Activated CD8-positive, alpha-beta T cell treated with anti-CD3 and anti-CD28 coated beads, Interleukin-2, amount 10 ng/mL, durations not matched to agents 7 days and 5 days (primary cell): ENCODE results near the gene GPX2. TPM values are rescaled to one million over a fixed set of nuclear protein-coding genes. Genes with fewer than 3 reads are reported as not detected.
A peak's percentile ranks its signal among the peaks of the same experiment; 100 is the strongest.

ENCODE experiments used
- ATAC-seq: fragments of 150-1000 bp; cut with Tn5 transposase; one replicate; pipeline ENCODE4 v1.10.0; 2021; ENCODE audit warnings: moderate library complexity
- CTCF ChIA-PET: fragments of 350-600 bp; sonication (Branson Sonifier 250); formaldehyde crosslinking; loops from one replicate; lab custom pipeline; 2021; ENCODE audit warnings: antibody characterized with exemption; lab: Charles Lee
- POLR2A ChIA-PET: fragments of 350-600 bp; sonication (Branson Sonifier 250); formaldehyde crosslinking; loops from one replicate; lab custom pipeline; 2021; ENCODE audit warnings: antibody characterized with exemption; lab: Charles Lee
- DNase-seq: peaks from one replicate; pipeline ENCODE4 v3.0.0-alpha.2; 2020
- H3K27ac Mint-ChIP-seq: one replicate; pipeline ENCODE4 v1.8.0; 2021; ENCODE audit warnings: mild to moderate bottlenecking, mixed read lengths
- H3K27me3 Mint-ChIP-seq: one replicate; pipeline ENCODE4 v1.8.0; 2021; ENCODE audit warnings: low read depth, mixed read lengths
- H3K36me3 Mint-ChIP-seq: one replicate; pipeline ENCODE4 v1.8.0; 2021; ENCODE audit warnings: low read depth, mixed read lengths
- H3K4me1 Mint-ChIP-seq: one replicate; pipeline ENCODE4 v1.8.0; 2021; ENCODE audit warnings: low read depth, mixed read lengths
- H3K4me3 Mint-ChIP-seq: one replicate; pipeline ENCODE4 v1.8.0; 2021; ENCODE audit warnings: mild to moderate bottlenecking, mixed read lengths
- H3K9me3 Mint-ChIP-seq: one replicate; pipeline ENCODE4 v1.8.0; 2022; ENCODE audit warnings: mixed read lengths; ENCODE audit not compliant: insufficient read depth
- total RNA-seq, 2 experiments: library from RNA; stranded (reverse); gene quantifications; one replicate each; pipeline ENCODE4 v1.2.3, GENCODE V29; 2021

Gene GPX2
- not detected for total RNA-seq

DNA sequence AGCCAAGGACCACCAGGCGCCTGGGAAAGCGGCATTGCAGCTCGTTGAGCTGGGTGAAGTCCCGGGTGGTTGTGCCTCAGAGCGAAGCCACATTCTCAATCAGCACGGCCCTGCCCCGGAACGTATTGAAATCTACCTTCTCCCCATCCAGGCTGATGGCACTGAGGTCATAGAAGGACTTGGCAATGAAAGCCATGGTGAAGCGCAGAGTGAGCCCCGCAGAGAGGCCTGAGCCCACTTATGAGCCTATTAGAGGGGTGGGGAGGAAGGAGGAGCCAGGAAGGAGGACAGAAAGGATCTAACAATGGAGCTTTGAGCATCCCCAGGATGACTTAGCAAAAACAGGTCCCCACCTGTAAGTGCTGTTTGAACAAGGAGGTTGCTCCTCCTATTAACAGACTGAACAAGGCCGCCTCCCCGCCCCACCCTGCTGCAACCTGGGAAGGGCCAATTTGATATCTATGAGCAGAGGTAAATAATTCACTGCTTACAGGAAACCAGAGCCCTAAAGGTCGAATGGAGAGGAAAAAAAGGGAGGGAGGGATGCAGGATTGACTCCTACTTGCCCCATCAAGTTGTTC, at the start of gene GPX2:
Gene GPX2, minus strand, starts transcription at position 215 of the 581 bp plus-strand sequence. Its CDS starts 19 bp downstream, at position 196.
- H3K4me1 Mint-ChIP-seq: peaks cover 34% of the 10 kb centered on the region
- no peak within 1 kb of the TSS for H3K4me3 Mint-ChIP-seq
- no peaks in the 10 kb centered on the region for H3K27me3 Mint-ChIP-seq
- no peak for ATAC-seq
- POLR2A ChIA-PET: no interaction called here
- no peak for DNase-seq
- H3K36me3 Mint-ChIP-seq: peaks cover 33% of the 10 kb centered on the region
- peak within 1 kb of the TSS; percentile 39 for H3K27ac Mint-ChIP-seq
- CTCF ChIA-PET: interaction anchor here (2.0 kb wide), 1 partner anchor 51 kb away, joined by 6 read pairs; no protein-coding TSS in a partner anchor
- no peaks in the 10 kb centered on the region for H3K9me3 Mint-ChIP-seq

DNA sequence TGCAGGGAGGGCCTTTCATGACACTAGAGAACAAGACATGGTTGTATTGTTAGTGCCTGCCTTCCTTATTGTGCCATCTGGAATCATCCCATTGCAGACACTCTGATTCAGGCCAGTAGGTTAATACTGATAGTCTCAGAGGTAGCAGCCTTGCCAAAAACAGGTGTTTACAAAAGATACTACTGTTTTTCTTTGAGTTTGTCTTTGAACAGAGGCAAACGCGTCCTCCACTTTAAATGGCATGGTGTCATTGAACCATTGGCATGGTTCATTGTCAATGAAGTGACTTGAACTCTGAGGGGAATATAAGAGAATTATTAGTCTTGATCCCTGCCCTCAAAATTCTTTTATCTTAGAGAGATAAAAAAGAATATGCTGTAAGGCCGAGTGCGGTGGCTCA, 48.4 kb upstream of the GPX2 start:
- peaks cover 27% of the 10 kb centered on the region for H3K36me3 Mint-ChIP-seq
- H3K27me3 Mint-ChIP-seq: peaks cover 1% of the 10 kb centered on the region
- H3K4me3 Mint-ChIP-seq: no peak overlapping the region
- POLR2A ChIA-PET: interaction anchor here (1.0 kb wide), 1 partner anchor 8 kb away, joined by 4 read pairs; no protein-coding TSS in a partner anchor
- ATAC-seq (no peak), DNase-seq (no peak)
- no peaks in the 10 kb centered on the region for H3K9me3 Mint-ChIP-seq
- H3K27ac Mint-ChIP-seq: no peak overlapping the region
- H3K4me1 Mint-ChIP-seq: peaks cover 54% of the 10 kb centered on the region
- CTCF ChIA-PET: interaction anchor here (1.5 to 5.7 kb wide), 4 partner anchors 10 to 30 kb away, joined by 3 to 47 read pairs (median 6); no protein-coding TSS in a partner anchor

DNA sequence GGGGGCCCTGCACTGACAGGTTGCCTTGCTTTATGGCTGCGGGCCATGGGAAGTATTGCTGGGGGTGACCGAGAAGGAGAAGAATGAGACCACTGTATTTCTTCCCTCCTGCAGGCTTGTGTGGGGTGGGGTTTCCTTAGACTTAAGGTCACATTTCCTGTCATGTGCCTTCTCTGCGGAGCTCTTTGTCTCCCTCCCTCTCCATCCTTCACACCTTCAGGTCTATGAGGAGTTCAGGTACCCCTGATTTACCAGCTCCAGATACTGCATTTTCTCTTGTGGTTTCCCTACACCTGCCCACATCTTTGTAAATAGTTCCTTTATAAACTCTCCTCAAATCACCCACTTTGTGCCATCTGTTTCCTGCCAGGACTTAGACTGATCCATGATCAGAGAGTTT, 47.8 kb upstream of the GPX2 start:
- H3K27me3 Mint-ChIP-seq: peaks cover 3% of the 10 kb centered on the region
- ATAC-seq (no peak), DNase-seq (peak; percentile 47)
- peaks cover 27% of the 10 kb centered on the region for H3K36me3 Mint-ChIP-seq
- CTCF ChIA-PET: interaction anchor here (0.8 to 5.7 kb wide), 5 partner anchors 8 to 197 kb away, joined by 3 to 47 read pairs (median 3); no protein-coding TSS in a partner anchor
- peak overlapping the region; percentile 77 for H3K27ac Mint-ChIP-seq
- peaks cover 55% of the 10 kb centered on the region for H3K4me1 Mint-ChIP-seq
- POLR2A ChIA-PET: interaction anchor here (1.0 kb wide), 1 partner anchor 8 kb away, joined by 4 read pairs; no protein-coding TSS in a partner anchor
- H3K9me3 Mint-ChIP-seq: no peaks in the 10 kb centered on the region
- no peak overlapping the region for H3K4me3 Mint-ChIP-seq

DNA sequence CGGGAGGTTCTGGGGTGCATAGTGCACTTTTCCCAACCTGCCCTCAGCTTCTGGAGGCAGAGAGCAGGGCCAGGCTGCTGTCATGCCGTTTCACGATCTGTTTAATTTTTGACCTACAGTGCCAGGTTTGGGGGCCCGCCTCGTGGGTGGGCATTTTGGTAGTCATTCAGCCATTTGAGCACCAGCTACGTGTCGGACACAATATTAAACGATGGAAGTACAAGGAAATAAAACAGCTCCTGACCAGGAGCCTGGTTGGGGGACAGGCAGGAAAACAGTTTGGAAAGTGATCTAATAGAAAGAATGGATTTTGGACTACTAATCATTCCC, 44.9 kb upstream of the GPX2 start:
- POLR2A ChIA-PET: interaction anchor here (0.6 to 1.5 kb wide), 3 partner anchors 32 to 111 kb away, joined by 3 to 5 read pairs (median 3); no protein-coding TSS in a partner anchor
- DNase-seq: no peak
- CTCF ChIA-PET: interaction anchor here (1.0 to 5.7 kb wide), 10 partner anchors 10 to 177 kb away, joined by 3 to 47 read pairs (median 4); partner anchors contain the start of gene MAX
- ATAC-seq: no peak
- Mint-ChIP-seq H3K27ac (peak overlapping the region; percentile 96), H3K36me3 (peaks cover 23% of the 10 kb centered on the region), H3K4me1 (peaks cover 55% of the 10 kb centered on the region), H3K4me3 (peak overlapping the region; percentile 97), H3K9me3 (no peaks in the 10 kb centered on the region), H3K27me3 (peaks cover 16% of the 10 kb centered on the region)

DNA sequence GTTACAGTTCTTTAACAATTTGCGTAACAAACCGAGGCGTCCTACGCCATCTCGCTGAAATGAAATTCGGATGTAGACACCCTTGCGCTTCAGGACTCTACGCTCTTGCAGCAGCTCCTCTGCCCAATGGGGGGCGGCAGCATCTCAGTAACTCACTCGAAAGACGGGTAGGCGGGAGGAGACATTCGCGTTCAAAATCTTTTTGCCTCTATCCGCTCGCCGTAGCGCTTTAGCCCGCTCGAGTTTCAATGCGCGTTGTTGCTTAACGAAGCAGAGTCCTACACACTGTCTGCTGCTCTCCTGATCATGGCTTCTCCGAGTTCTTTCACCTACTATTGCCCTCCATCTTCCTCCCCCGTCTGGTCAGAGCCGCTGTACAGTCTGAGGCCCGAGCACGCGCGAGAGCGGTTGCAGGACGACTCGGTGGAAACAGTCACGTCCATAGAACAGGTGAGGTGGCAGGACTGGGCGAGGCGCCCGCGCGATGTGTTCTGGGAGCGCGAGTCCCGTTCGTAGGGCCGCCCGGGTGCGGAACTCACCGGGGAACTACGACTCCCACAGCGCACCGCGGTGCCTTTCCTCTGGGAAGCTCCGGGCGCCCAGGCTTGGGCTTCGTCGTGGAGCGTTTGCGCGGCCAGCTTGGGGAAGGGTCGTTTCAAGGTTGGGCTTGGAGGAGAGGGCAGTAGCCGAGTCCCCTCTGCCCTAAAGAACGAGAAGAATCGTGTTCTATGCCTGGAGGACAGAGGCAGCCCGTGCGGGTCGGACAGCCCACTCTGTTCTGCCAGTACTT, 44.3 kb upstream of the GPX2 start, which contains the start of gene FNTB:
Gene FNTB, plus strand, starts transcription at position 248 of the 790 bp plus-strand sequence. Its CDS starts 59 bp downstream, at position 307.
- Mint-ChIP-seq H3K4me1 (peaks cover 52% of the 10 kb centered on the region), H3K27me3 (peaks cover 19% of the 10 kb centered on the region), H3K4me3 (peak within 1 kb of the TSS; percentile 97), H3K36me3 (peaks cover 21% of the 10 kb centered on the region), H3K27ac (peak within 1 kb of the TSS; percentile 96), H3K9me3 (no peaks in the 10 kb centered on the region)
- ATAC-seq: peak; percentile 98
- DNase-seq: peak; percentile 96
- CTCF ChIA-PET: interaction anchor here (0.7 to 5.7 kb wide), 29 partner anchors 8 to 792 kb away, joined by 3 to 47 read pairs (median 4); partner anchors contain the start of genes FUT8 and MAX
- POLR2A ChIA-PET: interaction anchor here (0.6 to 1.5 kb wide), 8 partner anchors 15 to 427 kb away, joined by 3 to 5 read pairs (median 3); partner anchors contain the start of gene CHURC1

DNA sequence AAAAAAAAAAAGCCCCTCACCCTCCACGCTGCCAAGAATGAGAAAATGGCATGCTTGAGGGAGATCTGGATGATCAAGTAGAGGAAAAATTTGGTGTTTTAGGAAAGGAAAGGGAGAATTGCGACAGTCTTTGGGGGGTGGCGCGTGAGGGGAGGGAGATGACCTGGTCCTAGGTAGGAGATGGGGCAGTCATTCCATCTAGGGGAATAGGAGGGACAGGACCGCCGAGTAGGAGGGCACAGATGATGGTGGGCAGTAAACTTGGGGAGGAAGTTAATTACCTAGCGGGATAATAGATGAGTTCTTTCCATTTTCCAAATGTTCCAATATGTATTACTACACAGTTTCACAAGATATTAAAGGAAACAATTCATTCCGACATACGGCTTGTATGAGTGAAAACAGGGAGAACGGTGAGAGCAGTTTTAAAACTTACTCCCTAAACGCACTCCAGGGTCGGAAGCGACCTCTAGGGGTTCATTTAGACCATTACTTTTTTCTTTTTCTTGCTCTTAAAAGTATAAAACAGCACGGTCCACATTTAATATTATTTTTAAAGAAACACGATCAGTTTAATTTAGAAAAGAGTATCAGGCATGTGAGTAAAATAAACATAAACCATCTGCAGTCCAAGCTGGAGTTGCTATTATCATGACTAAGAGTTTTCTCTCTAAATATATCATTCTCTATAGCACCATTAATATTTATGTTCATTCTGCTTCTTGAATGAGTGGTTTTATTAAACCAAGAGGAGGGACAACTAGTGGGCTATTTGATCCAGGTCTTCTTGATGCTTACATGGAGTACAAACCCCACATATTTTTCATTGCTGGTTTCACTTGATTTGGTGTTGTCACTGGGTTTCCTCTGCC, 41.1 kb upstream of the GPX2 start:
- Mint-ChIP-seq H3K36me3 (peaks cover 2% of the 10 kb centered on the region), H3K27ac (peak overlapping the region; percentile 18), H3K4me1 (peaks cover 27% of the 10 kb centered on the region), H3K4me3 (peak overlapping the region; percentile 50), H3K27me3 (peaks cover 23% of the 10 kb centered on the region), H3K9me3 (no peaks in the 10 kb centered on the region)
- ChIA-PET CTCF (interaction anchor here (0.7 to 3.4 kb wide), 10 partner anchors 11 to 370 kb away, joined by 3 to 16 read pairs (median 4); partner anchors contain the start of gene CHURC1), POLR2A (no interaction called here)
- ATAC-seq: no peak
- peak; percentile 58 for DNase-seq

DNA sequence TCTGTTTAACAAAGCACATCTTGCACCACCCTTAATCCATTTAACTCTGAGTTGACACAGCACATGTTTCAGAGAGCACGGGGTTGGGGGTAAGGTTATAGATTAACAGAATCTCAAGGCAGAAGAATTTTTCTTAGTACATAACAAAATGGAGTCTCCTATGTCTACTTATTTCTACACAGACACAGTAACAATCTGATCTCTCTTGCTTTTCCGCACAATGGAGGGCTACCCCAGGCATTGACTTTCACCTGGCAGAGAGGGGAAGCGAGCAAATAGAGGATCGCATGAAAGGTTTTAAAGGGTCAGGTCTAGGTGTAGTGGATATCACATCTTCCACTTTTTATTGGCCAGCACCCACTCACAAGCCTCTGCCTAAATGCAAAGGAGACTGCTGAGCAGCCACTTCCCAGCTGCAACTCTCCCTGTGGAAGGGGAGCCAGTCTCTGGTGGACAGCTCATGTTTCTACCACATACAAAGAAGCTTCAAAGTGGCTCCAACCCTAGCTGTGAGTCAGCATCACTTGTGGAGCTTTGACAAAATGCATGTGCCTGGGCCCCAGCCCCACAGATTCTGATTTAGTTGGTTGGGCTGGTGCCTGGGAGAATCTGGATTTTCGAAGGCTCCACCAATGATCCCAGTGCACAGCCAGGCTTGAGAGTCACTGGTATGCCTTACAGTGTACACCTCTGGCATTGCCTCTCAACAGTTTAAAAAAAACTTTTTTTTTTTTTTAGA, 37.0 kb upstream of the GPX2 start:
- DNase-seq (no peak), ATAC-seq (no peak)
- Mint-ChIP-seq H3K36me3 (no peaks in the 10 kb centered on the region), H3K9me3 (no peaks in the 10 kb centered on the region), H3K27ac (no peak overlapping the region), H3K4me1 (peaks cover 5% of the 10 kb centered on the region), H3K4me3 (no peak overlapping the region), H3K27me3 (peaks cover 32% of the 10 kb centered on the region)
- ChIA-PET POLR2A (no interaction called here), CTCF (no interaction called here)

DNA sequence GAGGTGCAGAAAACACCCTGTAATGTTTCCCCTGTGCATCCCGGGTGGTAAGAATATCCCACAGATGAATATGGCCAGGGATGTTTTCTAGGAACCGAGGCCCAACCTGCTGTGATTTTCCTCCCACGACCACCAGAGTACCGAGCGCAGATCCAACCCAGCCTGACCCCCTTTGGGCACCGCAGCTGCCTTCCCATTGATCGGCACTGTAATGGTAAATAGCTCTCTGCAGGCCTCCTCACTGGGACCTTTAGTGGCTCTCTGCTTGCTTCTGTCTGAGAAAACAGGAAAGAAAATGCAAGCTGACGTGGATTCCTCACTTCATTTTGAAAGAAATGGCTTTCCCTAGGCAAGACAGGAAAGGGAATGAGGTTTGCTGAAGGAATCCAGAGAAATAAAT, 32.0 kb upstream of the GPX2 start:
- H3K9me3 Mint-ChIP-seq: no peaks in the 10 kb centered on the region
- peaks cover 26% of the 10 kb centered on the region for H3K27me3 Mint-ChIP-seq
- DNase-seq (no peak), ATAC-seq (no peak)
- no peak overlapping the region for H3K27ac Mint-ChIP-seq
- H3K4me3 Mint-ChIP-seq: no peak overlapping the region
- H3K36me3 Mint-ChIP-seq: no peaks in the 10 kb centered on the region
- ChIA-PET POLR2A (interaction anchor here (0.8 kb wide), 1 partner anchor 60 kb away, joined by 3 read pairs; the partner anchor contains the start of gene CHURC1), CTCF (interaction anchor here (2.1 kb wide), 1 partner anchor 12 kb away, joined by 5 read pairs; the partner anchor contains the start of gene FNTB)
- H3K4me1 Mint-ChIP-seq: peaks cover 12% of the 10 kb centered on the region

DNA sequence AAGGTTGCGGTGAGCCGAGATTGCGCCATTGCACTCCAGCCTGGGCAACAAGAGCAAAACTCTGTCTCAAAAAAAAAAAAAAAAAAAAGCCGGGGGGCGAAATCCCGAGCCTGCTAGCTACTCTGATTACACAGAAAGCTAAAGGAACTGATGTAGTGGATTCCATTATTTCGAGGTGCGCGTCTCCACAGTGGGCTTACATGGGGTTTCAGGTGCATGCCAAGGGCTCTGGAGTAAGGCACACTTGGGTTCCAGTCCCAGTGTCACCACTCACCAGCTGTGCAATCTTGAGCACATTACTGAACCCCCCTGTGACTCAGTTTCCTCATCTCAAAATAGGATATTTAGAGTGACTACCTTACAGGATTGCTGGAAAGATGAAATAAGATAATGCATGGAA, 31.3 kb upstream of the GPX2 start:
- Mint-ChIP-seq H3K27ac (no peak overlapping the region), H3K36me3 (no peaks in the 10 kb centered on the region), H3K9me3 (no peaks in the 10 kb centered on the region), H3K27me3 (peaks cover 23% of the 10 kb centered on the region), H3K4me3 (no peak overlapping the region), H3K4me1 (peaks cover 12% of the 10 kb centered on the region)
- DNase-seq: no peak
- ChIA-PET CTCF (no interaction called here), POLR2A (no interaction called here)
- ATAC-seq: no peak

DNA sequence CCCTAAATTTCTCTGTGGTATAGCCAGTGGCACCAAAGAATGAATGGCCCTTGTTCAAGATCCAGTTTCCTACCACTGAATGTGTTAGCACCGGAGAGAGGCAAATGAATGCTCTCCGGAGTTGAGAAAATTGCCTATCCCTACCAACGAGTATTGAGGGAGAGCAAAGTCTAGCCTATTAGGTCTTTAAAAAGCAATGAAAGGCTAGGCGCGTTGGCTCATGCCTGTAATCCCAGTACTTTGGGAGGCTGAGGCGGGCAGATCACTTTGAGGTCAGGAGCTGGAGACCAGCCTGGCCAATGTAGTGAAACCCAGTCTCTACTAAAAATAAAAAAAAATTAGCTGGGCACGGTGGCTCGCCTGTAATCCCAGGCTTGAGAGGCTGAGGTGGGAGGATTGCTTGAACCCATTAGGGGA, 30.5 kb upstream of the GPX2 start:
- ATAC-seq: no peak
- Mint-ChIP-seq H3K27me3 (peaks cover 21% of the 10 kb centered on the region), H3K9me3 (no peaks in the 10 kb centered on the region), H3K4me1 (peaks cover 12% of the 10 kb centered on the region), H3K36me3 (no peaks in the 10 kb centered on the region), H3K27ac (no peak overlapping the region), H3K4me3 (peak overlapping the region; percentile 77)
- ChIA-PET POLR2A (no interaction called here), CTCF (no interaction called here)
- no peak for DNase-seq
